HepG2 (cell line): ENCODE results near the gene NUDT17. TPM values are rescaled to one million over a fixed set of nuclear protein-coding genes. Genes with fewer than 3 reads are reported as not detected.

Experiments used
- AGO2 ChIP-seq: fragments of 200-400 bp; formaldehyde crosslinking; optimal IDR thresholded peaks from 2 replicates; pipeline ENCODE3; 2017; ENCODE audit warnings: mild to moderate bottlenecking, low read depth, low read length, moderate library complexity
- ETV5 ChIP-seq: IDR thresholded peaks from 2 replicates; pipeline ENCODE4 v1.6.1; 2018; ENCODE audit warnings: missing biosample characterization, missing genetic modification reagents, inconsistent platforms, borderline replicate concordance
- FOSL2 ChIP-seq: sonication (generic); formaldehyde crosslinking; IDR thresholded peaks from 2 replicates; pipeline ENCODE4 v1.4.0; 2020; ENCODE audit warnings: missing genetic modification reagents
- HOXA9 ChIP-seq: sonication (generic); formaldehyde crosslinking; IDR thresholded peaks from 2 replicates; pipeline ENCODE4 v1.8.1; 2022; ENCODE audit warnings: missing genetic modification reagents, mild to moderate bottlenecking, moderate library complexity, borderline replicate concordance
- KAT7 ChIP-seq: IDR thresholded peaks from 2 replicates; pipeline ENCODE4 v1.6.1; 2018; ENCODE audit warnings: borderline replicate concordance, missing compliant biosample characterization
- MAZ ChIP-seq, 2 experiments: sonication (generic) in 1 of 2; formaldehyde crosslinking in 1 of 2; IDR thresholded peaks; 2 replicates each; pipeline versions ENCODE4 v1.5.0 to v1.6.1; 2012 to 2020; ENCODE audit warnings: low read depth in 2 of 2, mild to moderate bottlenecking in 2 of 2, borderline replicate concordance in 1 of 2, improper control_type of control experiment in 1 of 2, low read length in 1 of 2, missing genetic modification reagents in 1 of 2, moderate library complexity in 1 of 2
- NCOA2 ChIP-seq: sonication (generic); formaldehyde crosslinking; IDR thresholded peaks from 2 replicates; pipeline ENCODE4 v1.8.0; 2022; ENCODE audit warnings: inconsistent platforms
- NR2F2 ChIP-seq: IDR thresholded peaks from 2 replicates; pipeline ENCODE4 v1.6.1; 2012; ENCODE audit warnings: low read depth, inconsistent platforms, borderline replicate concordance
- ZBTB2 ChIP-seq: sonication (generic); formaldehyde crosslinking; IDR thresholded peaks from 2 replicates; pipeline ENCODE4 v1.8.0; 2022; ENCODE audit warnings: low read depth, missing genetic modification reagents
- ZNF629 ChIP-seq: sonication (generic); formaldehyde crosslinking; conservative IDR thresholded peaks from 2 replicates; pipeline ENCODE4 v1.5.0; 2020; ENCODE audit warnings: missing genetic modification reagents
- microRNA-seq: library from miRNA; unstranded; fragments of <30 nt; microRNA quantifications from one replicate; pipeline ENCODE4, GENCODE V29; 2020
- polyA plus RNA-seq, 8 experiments: library from polyadenylated mRNA; depleted of rRNA in 3 of 8; stranded (reverse) in 7 of 8; unstranded in 1 of 8; fragments of >200 nt; fragmentation: Illumina TruSeq in 4 of 8; extraction: Trizol in 4 of 8; gene quantifications; 2 replicates each; pipeline versions ENCODE4 v1.2.1 to v1.2.3, GENCODE V29; 2011 to 2016; ENCODE audit warnings: low read depth in 4 of 8, missing spikeins in 1 of 8, mixed read lengths in 1 of 8; ENCODE audit not compliant: insufficient read depth in 1 of 8
- small RNA-seq, 3 experiments: library from RNA; depleted of rRNA; stranded (forward); fragments of <200 nt; gene quantifications; one replicate each; pipeline ENCODE3, GENCODE V24; 2012; ENCODE audit warnings: low read depth in 2 of 3, low replicate concordance in 1 of 3; ENCODE audit not compliant: insufficient read length in 3 of 3, insufficient read depth in 2 of 3
- total RNA-seq, 5 experiments: library from RNA; depleted of rRNA; stranded (reverse); fragments of >200 nt; fragmentation: Illumina TruSeq; extraction: Trizol; gene quantifications; 2 replicates each; pipeline ENCODE4 v1.2.3, GENCODE V29; 2016; ENCODE audit warnings: low read depth in 1 of 5

Gene NUDT17
- total and polyA plus RNA-seq, 2 of the 13 experiments (the other 11 are each of a cell fraction or from before 2014, with no cell fraction given), result 2.6 to 5.8 TPM

DNA sequence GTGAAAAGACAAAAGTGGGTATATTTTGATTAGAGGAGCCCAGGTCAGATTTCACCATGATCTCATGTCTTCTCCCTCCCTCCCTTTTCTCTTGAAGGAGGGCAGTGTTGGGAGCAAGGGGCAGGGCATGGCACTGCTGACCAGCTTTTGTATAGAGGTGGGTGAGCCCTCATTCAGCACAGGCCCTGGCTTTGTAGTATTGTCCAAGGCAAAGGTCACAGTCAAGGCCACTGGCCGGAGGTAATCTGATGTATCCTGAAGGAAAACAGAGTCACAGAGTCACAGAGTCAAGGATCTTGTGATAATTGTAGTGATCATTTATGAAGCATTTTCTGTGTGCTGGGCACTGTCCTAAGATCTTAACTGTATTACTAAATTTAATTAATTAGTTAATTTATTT is 52.5 kb downstream of the NUDT17 start (continued):
- TF ChIP-seq FOSL2, result no peak
- 0 out of 2 replicates have a peak, but pooled peaks have one; percentile 25 for TF ChIP-seq ZNF629 (CRISPR knock-in tag)
- TF ChIP-seq ETV5 (CRISPR knock-in tag), result peak; percentile 93
- no peak for TF ChIP-seq KAT7 (CRISPR knock-in tag)
- no peak for TF ChIP-seq HOXA9 (CRISPR knock-in tag)
- TF ChIP-seq AGO2, result no peak
- TF ChIP-seq MAZ (IDR thresholded peaks at IDR 0.05; ENCODE audit: borderline replicate concordance, low read depth, low read length), result no peak
- TF ChIP-seq MAZ (CRISPR knock-in tag; IDR thresholded peaks at IDR 0.05; ENCODE audit: low read depth), result no peak
- TF ChIP-seq NCOA2 (CRISPR knock-in tag), result 0 out of 2 replicates have a peak, but pooled peaks have one; percentile 60
- TF ChIP-seq NR2F2, result peak; percentile 45; the same call in 1 of the 2 replicates
- TF ChIP-seq ZBTB2 (CRISPR knock-in tag), result no peak

Small RNA genes lying within 50 kb of the gene (microRNA-seq; reads per million reads assigned to microRNA genes)
- not detected for gene MIR6736

Small RNA genes lying within 50 kb of the gene (small RNA-seq; reads per million reads assigned to genes)
- 0 reads per million in 3 experiments for gene MIR6736

Other genes starting within 250 kb of the NUDT17 start
- gene GPR89A, start 237.6 kb upstream of the NUDT17 start, total RNA-seq (2016; rRNA removed; fragmentation: Illumina TruSeq; extraction: Trizol), result 17.5 and 32.6 TPM in 2 replicates
- 16.7 and 23.4 TPM in 2 replicates for gene GPR89A, start 237.6 kb upstream of the NUDT17 start, polyA plus RNA-seq (2011; rRNA removed)
- gene PDZK1, start 138.3 kb upstream of the NUDT17 start, total RNA-seq (2016; rRNA removed; fragmentation: Illumina TruSeq; extraction: Trizol), result 46.4 and 65.0 TPM in 2 replicates
- gene PDZK1, start 138.3 kb upstream of the NUDT17 start, polyA plus RNA-seq (2011; rRNA removed), result 14.9 and 16.2 TPM in 2 replicates
- gene CD160, start 126.1 kb upstream of the NUDT17 start, total RNA-seq (2016; rRNA removed; fragmentation: Illumina TruSeq; extraction: Trizol), result not detected in 2 replicates
- 0.04 and 0.09 TPM in 2 replicates for gene CD160, start 126.1 kb upstream of the NUDT17 start, polyA plus RNA-seq (2011; rRNA removed)
- 7.8 and 10.1 TPM in 2 replicates for gene RNF115, start 21.5 kb upstream of the NUDT17 start, total RNA-seq (2016; rRNA removed; fragmentation: Illumina TruSeq; extraction: Trizol)
- gene RNF115, start 21.5 kb upstream of the NUDT17 start, polyA plus RNA-seq (2011; rRNA removed), result 4.6 and 6.0 TPM in 2 replicates
- 24.3 TPM in 2 replicates for gene POLR3C, start 21.4 kb upstream of the NUDT17 start, total RNA-seq (2016; rRNA removed; fragmentation: Illumina TruSeq; extraction: Trizol)
- 15.0 and 15.5 TPM in 2 replicates for gene POLR3C, start 21.4 kb upstream of the NUDT17 start, polyA plus RNA-seq (2011; rRNA removed)
- gene PIAS3, start 13.5 kb downstream of the NUDT17 start, total RNA-seq (2016; rRNA removed; fragmentation: Illumina TruSeq; extraction: Trizol), result 3.7 and 4.6 TPM in 2 replicates
- 8.0 and 9.7 TPM in 2 replicates for gene PIAS3, start 13.5 kb downstream of the NUDT17 start, polyA plus RNA-seq (2011; rRNA removed)
- gene ANKRD35, start 40.2 kb downstream of the NUDT17 start, total RNA-seq (2016; rRNA removed; fragmentation: Illumina TruSeq; extraction: Trizol), result 0.02 TPM in 1 of 2 replicates, not detected in the other
- gene ANKRD35, start 40.2 kb downstream of the NUDT17 start, polyA plus RNA-seq (2011; rRNA removed), result not detected in 2 replicates
- gene ITGA10, start 64.4 kb downstream of the NUDT17 start, total RNA-seq (2016; rRNA removed; fragmentation: Illumina TruSeq; extraction: Trizol), result 0.53 and 0.89 TPM in 2 replicates
- gene ITGA10, start 64.4 kb downstream of the NUDT17 start, polyA plus RNA-seq (2011; rRNA removed), result 1.6 and 1.8 TPM in 2 replicates
- gene PEX11B, start 73.1 kb downstream of the NUDT17 start, total RNA-seq (2016; rRNA removed; fragmentation: Illumina TruSeq; extraction: Trizol), result 21.6 and 26.2 TPM in 2 replicates
- gene PEX11B, start 73.1 kb downstream of the NUDT17 start, polyA plus RNA-seq (2011; rRNA removed), result 38.8 and 48.4 TPM in 2 replicates
- gene RBM8A, start 81.9 kb downstream of the NUDT17 start, total RNA-seq (2016; rRNA removed; fragmentation: Illumina TruSeq; extraction: Trizol), result 162 and 224 TPM in 2 replicates
- gene RBM8A, start 81.9 kb downstream of the NUDT17 start, polyA plus RNA-seq (2011; rRNA removed), result 75.2 and 106 TPM in 2 replicates
- 8.1 and 10.9 TPM in 2 replicates for gene LIX1L, start 112.4 kb downstream of the NUDT17 start, total RNA-seq (2016; rRNA removed; fragmentation: Illumina TruSeq; extraction: Trizol)
- gene LIX1L, start 112.4 kb downstream of the NUDT17 start, polyA plus RNA-seq (2011; rRNA removed), result 19.4 and 24.9 TPM in 2 replicates
- gene ANKRD34A, start 118.9 kb downstream of the NUDT17 start, total RNA-seq (2016; rRNA removed; fragmentation: Illumina TruSeq; extraction: Trizol), result 0.07 and 0.14 TPM in 2 replicates
- gene ANKRD34A, start 118.9 kb downstream of the NUDT17 start, polyA plus RNA-seq (2011; rRNA removed), result 0.05 and 0.07 TPM in 2 replicates
- 12.4 and 15.3 TPM in 2 replicates for gene POLR3GL, start 119.1 kb downstream of the NUDT17 start, total RNA-seq (2016; rRNA removed; fragmentation: Illumina TruSeq; extraction: Trizol)
- gene POLR3GL, start 119.1 kb downstream of the NUDT17 start, polyA plus RNA-seq (2011; rRNA removed), result 10.8 and 11.5 TPM in 2 replicates
- 24.4 and 25.4 TPM in 2 replicates for gene TXNIP, start 150.9 kb downstream of the NUDT17 start, total RNA-seq (2016; rRNA removed; fragmentation: Illumina TruSeq; extraction: Trizol)
- gene TXNIP, start 150.9 kb downstream of the NUDT17 start, polyA plus RNA-seq (2011; rRNA removed), result 237 and 283 TPM in 2 replicates
- gene HJV, start 176.1 kb downstream of the NUDT17 start, total RNA-seq (2016; rRNA removed; fragmentation: Illumina TruSeq; extraction: Trizol), result 0.15 and 0.18 TPM in 2 replicates
- gene HJV, start 176.1 kb downstream of the NUDT17 start, polyA plus RNA-seq (2011; rRNA removed), result 0.03 TPM in 1 of 2 replicates, not detected in the other